ENCODE measurements around the gene COPZ1.
A peak's percentile ranks its signal among the peaks of the same experiment; 100 is the strongest.
"Not testable (repeated sequence)": the region's sequence is repeated elsewhere in the genome, so short reads cannot be mapped to it uniquely, and the experiment has no call there.

The COPZ1 gene

GRCh38 chr12:54294152-54294952 lies 30.6 kb upstream of the COPZ1 start:
- FAIRE-seq: no peak
- peak; percentile 59 for DNase-seq (ENCODE audit: insufficient read length, low spot score)

GRCh38 chr12:54294953-54295566 lies 29.9 kb upstream of the COPZ1 start:
- no peak for FAIRE-seq

GRCh38 chr12:54296393-54297099 lies 28.4 kb upstream of the COPZ1 start:
- FAIRE-seq: no peak
- no peak for DNase-seq (ENCODE audit: insufficient read length, low spot score)

More at GRCh38 chr12:54294953-54295566, 29.9 kb upstream of the COPZ1 start:
- no peak for DNase-seq (ENCODE audit: insufficient read length, low spot score)

GRCh38 chr12:54298904-54299303 lies 26.0 kb upstream of the COPZ1 start:
- FAIRE-seq: no peak
- DNase-seq (ENCODE audit: insufficient read length, low spot score): no peak

- no peak for FAIRE-seq
- DNase-seq (ENCODE audit: insufficient read length, low spot score): no peak
Observed at GRCh38 chr12:54299515-54300224, 25.3 kb upstream of the COPZ1 start.

GRCh38 chr12:54300225-54300731 lies 24.7 kb upstream of the COPZ1 start:
- no peak for DNase-seq (ENCODE audit: insufficient read length, low spot score)
- FAIRE-seq: no peak

GRCh38 chr12:54300732-54301427 lies 24.1 kb upstream of the COPZ1 start, which contains the start of gene NFE2:
Gene NFE2, minus strand, starts transcription at chr12:54301015. Its CDS starts 5,767 bp downstream, at chr12:54295248.
- FAIRE-seq (no peak), DNase-seq (ENCODE audit: insufficient read length, low spot score) (peak; percentile 68)

- DNase-seq (ENCODE audit: insufficient read length, low spot score): no peak
Observed at GRCh38 chr12:54301428-54302048, 23.4 kb upstream of the COPZ1 start.

GRCh38 chr12:54303640-54304039 lies 21.3 kb upstream of the COPZ1 start:
- DNase-seq (ENCODE audit: insufficient read length, low spot score): no peak
- FAIRE-seq: no peak

More at GRCh38 chr12:54301428-54302048, 23.4 kb upstream of the COPZ1 start:
- no peak for FAIRE-seq

GRCh38 chr12:54304187-54304810 lies 20.6 kb upstream of the COPZ1 start:
- peak; percentile 79 for DNase-seq (ENCODE audit: insufficient read length, low spot score)
- no peak for FAIRE-seq

- DNase-seq (ENCODE audit: insufficient read length, low spot score): peak; percentile 65
- no peak for FAIRE-seq
Observed at GRCh38 chr12:54306925-54307741, 17.8 kb upstream of the COPZ1 start.

- no peak for FAIRE-seq
- no peak for DNase-seq (ENCODE audit: insufficient read length, low spot score)
Observed at GRCh38 chr12:54311051-54311450, 13.9 kb upstream of the COPZ1 start.

GRCh38 chr12:54312309-54312708 lies 12.6 kb upstream of the COPZ1 start:
- DNase-seq (ENCODE audit: insufficient read length, low spot score); FAIRE-seq: not testable (repeated sequence)

- FAIRE-seq: no peak
- DNase-seq (ENCODE audit: insufficient read length, low spot score): no peak
Observed at GRCh38 chr12:54321363-54321762, 3.6 kb upstream of the COPZ1 start.

GRCh38 chr12:54325442-54326109 lies 645 bp downstream of the COPZ1 start:
- DNase-seq (ENCODE audit: insufficient read length, low spot score); FAIRE-seq: not testable (repeated sequence)

- FAIRE-seq (no peak), DNase-seq (ENCODE audit: insufficient read length, low spot score) (no peak)
Observed at GRCh38 chr12:54328595-54329337, 3.8 kb downstream of the COPZ1 start.

- DNase-seq (ENCODE audit: insufficient read length, low spot score): no peak
- FAIRE-seq: no peak
Observed at GRCh38 chr12:54329759-54330158, 4.8 kb downstream of the COPZ1 start.

All from HTR-8/SVneo (cell line).